ENCODE results near the gene DECR2.

- TF ChIP-seq CTCF (IDR thresholded peaks at IDR 0.05) (no peak), POLR2AphosphoS5 (IDR thresholded peaks at IDR 0.05) (no peak)
Observed at GRCh38 chr16:377419-377951, 24.2 kb upstream of the DECR2 start.
